Activated B cell treated with CpG ODN at 0.5 μM for 24 hours (primary cell): ENCODE measurements around the gene CD164. TPM values are rescaled to one million over a fixed set of nuclear protein-coding genes. Genes with fewer than 3 reads are reported as not detected.

ENCODE experiments used
- ATAC-seq: fragments of 200-7000 bp; cut with Tn5 transposase; one replicate; pipeline ENCODE4 v1.10.0; 2021; ENCODE audit warnings: low read depth, mild to moderate bottlenecking, moderate library complexity
- CTCF ChIA-PET: fragments of 350-600 bp; sonication (Branson Sonifier 250); formaldehyde crosslinking; loops from one replicate; lab custom pipeline; 2021; ENCODE audit warnings: antibody characterized with exemption; lab: Charles Lee
- POLR2A ChIA-PET: fragments of 350-600 bp; sonication (Branson Sonifier 250); formaldehyde crosslinking; loops from one replicate; lab custom pipeline; 2021; ENCODE audit warnings: antibody characterized with exemption; lab: Charles Lee
- DNase-seq: peaks from one replicate; pipeline ENCODE4 v3.0.0; 2022
- H3K27ac Mint-ChIP-seq: one replicate; pipeline ENCODE4 v1.8.0; 2020; ENCODE audit warnings: mixed read lengths
- H3K27me3 Mint-ChIP-seq: one replicate; pipeline ENCODE4 v1.8.0; 2021; ENCODE audit warnings: mixed read lengths
- H3K36me3 Mint-ChIP-seq: one replicate; pipeline ENCODE4 v1.8.0; 2021; ENCODE audit warnings: low read depth, mixed read lengths
- H3K4me1 Mint-ChIP-seq: one replicate; pipeline ENCODE4 v1.8.0; 2021; ENCODE audit warnings: mixed read lengths
- H3K4me3 Mint-ChIP-seq: one replicate; pipeline ENCODE4 v1.8.0; 2020; ENCODE audit warnings: mild to moderate bottlenecking, mixed read lengths
- H3K9me3 Mint-ChIP-seq: one replicate; pipeline ENCODE4 v1.8.0; 2020; ENCODE audit warnings: mixed read lengths
- CTCF ChIP-seq: fragments of 200-600 bp; IDR thresholded peaks from one replicate; pipeline ENCODE4 v1.8.0; 2022; ENCODE audit warnings: antibody characterized with exemption, mild to moderate bottlenecking
- intact Hi-C: fragments of 100-400 bp; cut with micrococcal nuclease; formaldehyde crosslinking; loops from one replicate; pipeline ENCODE4 v1.15.1; 2024
- total RNA-seq: library from RNA; stranded (reverse); gene quantifications from 2 replicates; pipeline ENCODE4 v1.2.3, GENCODE V29; 2022

CD164 gene
- total RNA-seq, 1 donor from 2014 or later: 189 TPM

DNA sequence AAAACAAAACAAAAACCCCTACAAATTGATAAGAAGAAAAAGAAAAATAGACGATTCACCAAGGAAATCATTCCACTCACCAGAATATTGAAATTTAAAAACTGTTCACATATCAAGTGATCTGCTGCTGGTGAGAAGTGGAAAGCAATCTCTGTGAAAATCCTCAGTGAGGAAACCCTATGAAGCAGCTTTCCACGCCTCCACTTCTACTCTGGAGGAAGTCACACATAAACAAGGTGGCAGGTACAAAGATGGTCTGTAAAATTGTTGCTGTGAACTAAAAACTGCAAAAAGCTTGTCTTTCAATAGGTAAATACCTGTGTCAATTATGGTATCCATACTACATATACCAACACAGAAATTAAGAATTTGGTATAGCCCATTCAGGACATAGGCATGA lies 18.5 kb downstream of the CD164 start:
- Mint-ChIP-seq H3K36me3 (peaks cover 88% of the 10 kb centered on the region), H3K27ac (no peak overlapping the region), H3K27me3 (no peaks in the 10 kb centered on the region), H3K4me3 (no peak overlapping the region), H3K9me3 (no peaks in the 10 kb centered on the region), H3K4me1 (peaks cover 19% of the 10 kb centered on the region)
- CTCF ChIA-PET: no interaction called here
- TF ChIP-seq CTCF: no peak
- no peak for DNase-seq
- POLR2A ChIA-PET: interaction anchor here (0.7 kb wide), 1 partner anchor 175 kb away, joined by 3 read pairs; no protein-coding TSS in a partner anchor
- no peak for ATAC-seq
- intact Hi-C loops: loop anchor here (2.0 kb wide), 1 partner anchor 17 kb away; no protein-coding TSS in a partner anchor

DNA sequence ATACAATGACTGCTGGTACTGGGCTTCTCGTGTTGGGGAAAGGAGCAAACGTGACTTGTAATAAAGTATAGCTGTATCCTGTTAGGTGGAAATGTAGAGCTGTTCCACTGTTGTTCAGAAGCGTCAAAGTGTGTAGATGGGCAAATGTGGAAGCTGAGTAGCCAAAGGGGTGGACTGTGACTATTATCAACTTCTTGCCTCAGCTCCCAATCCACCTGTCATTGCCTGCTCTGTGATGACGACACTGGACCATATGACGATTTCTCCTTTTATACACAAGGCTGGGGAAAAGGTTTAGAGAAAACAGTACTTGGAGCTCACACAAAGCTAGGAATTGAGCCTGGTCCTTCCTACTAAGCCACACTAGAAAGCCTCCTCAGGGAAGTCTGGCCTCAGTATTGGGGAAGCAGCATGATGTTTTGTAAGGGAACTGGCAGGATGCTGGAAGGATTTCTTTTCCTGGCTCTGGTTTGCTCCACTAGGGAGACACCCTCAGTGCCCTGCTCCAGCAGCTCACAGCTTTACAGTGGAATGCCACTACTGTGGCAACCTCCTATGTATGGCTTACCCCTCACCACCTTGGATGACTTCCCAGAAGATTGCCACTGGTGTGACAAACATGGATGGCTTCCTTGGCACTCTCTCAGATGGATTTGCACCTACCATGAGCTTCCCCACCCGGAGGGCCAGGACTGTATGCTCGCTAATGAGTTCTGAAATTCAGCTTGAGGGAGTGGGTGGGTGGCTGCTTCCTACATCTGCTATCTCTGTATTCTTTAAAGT lies 20.0 kb downstream of the CD164 start:
- no peak for ATAC-seq
- Mint-ChIP-seq H3K9me3 (no peaks in the 10 kb centered on the region), H3K36me3 (peaks cover 88% of the 10 kb centered on the region)

DNA sequence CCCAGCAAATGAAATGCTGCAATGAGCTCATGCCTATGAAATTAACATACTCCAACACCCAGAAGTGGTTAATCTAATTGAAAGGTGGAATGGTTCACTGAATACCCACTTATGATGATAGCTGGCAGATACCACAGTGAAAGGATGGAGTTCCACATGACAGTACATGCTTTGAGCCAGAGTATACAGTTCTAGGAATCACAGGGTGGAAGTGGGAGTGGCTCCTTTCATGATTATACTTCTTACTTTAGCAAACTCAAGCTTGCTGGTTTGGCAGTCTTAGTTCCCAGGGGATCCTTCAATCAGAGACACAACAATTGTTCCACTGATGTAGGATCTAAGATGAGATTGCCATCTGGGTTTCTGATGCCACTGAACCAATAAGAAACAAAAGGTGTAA lies 21.5 kb downstream of the CD164 start:
- CTCF ChIA-PET: no interaction called here
- peaks cover 84% of the 10 kb centered on the region for H3K36me3 Mint-ChIP-seq

More for the DNA sequence above, 20.0 kb downstream of the CD164 start:
- H3K4me1 Mint-ChIP-seq: peaks cover 26% of the 10 kb centered on the region
- ChIA-PET POLR2A (interaction anchor here (0.6 to 2.1 kb wide), 3 partner anchors 20 to 1107 kb away, joined by 4 to 10 read pairs (median 4); partner anchors contain the start of gene CD164), CTCF (no interaction called here)
- no peak overlapping the region for H3K4me3 Mint-ChIP-seq
- TF ChIP-seq CTCF: no peak
- no peaks in the 10 kb centered on the region for H3K27me3 Mint-ChIP-seq
- H3K27ac Mint-ChIP-seq: no peak overlapping the region
- DNase-seq: no peak
- intact Hi-C loops: no loop called here

DNA sequence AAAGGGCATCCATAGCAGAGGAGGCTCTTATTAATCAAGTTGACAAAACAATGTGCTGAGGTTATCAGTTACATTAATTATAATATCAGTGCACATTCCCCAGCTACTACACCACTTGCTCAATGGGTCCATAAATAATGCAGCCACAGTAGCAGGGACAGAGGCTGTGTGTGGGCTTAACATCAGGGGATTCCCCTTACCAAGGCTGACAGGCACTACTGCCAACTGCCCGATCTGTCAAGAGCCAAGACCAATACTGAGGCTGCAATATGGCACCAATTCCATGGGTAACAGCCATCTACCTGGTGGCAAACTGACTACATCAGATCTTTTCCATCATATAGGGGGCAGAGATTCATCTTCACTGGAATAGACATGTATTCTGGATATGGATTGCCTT lies 22.0 kb downstream of the CD164 start:
- Mint-ChIP-seq H3K9me3 (no peaks in the 10 kb centered on the region), H3K27ac (no peak overlapping the region), H3K27me3 (no peaks in the 10 kb centered on the region), H3K36me3 (peaks cover 86% of the 10 kb centered on the region), H3K4me3 (no peak overlapping the region), H3K4me1 (peaks cover 26% of the 10 kb centered on the region)
- TF ChIP-seq CTCF: no peak
- ATAC-seq (no peak), DNase-seq (no peak)
- ChIA-PET CTCF (no interaction called here), POLR2A (interaction anchor here (2.1 kb wide), 1 partner anchor 22 kb away, joined by 10 read pairs; the partner anchor contains the start of gene CD164)
- intact Hi-C loops: no loop called here

More for the DNA sequence above, 21.5 kb downstream of the CD164 start:
- H3K4me3 Mint-ChIP-seq: no peak overlapping the region
- intact Hi-C loops: no loop called here
- DNase-seq: no peak
- H3K9me3 Mint-ChIP-seq: no peaks in the 10 kb centered on the region
- no peak for ATAC-seq
- H3K4me1 Mint-ChIP-seq: peaks cover 26% of the 10 kb centered on the region
- no peak for TF ChIP-seq CTCF
- H3K27ac Mint-ChIP-seq: no peak overlapping the region
- POLR2A ChIA-PET: interaction anchor here (2.1 kb wide), 1 partner anchor 22 kb away, joined by 10 read pairs; the partner anchor contains the start of gene CD164
- H3K27me3 Mint-ChIP-seq: no peaks in the 10 kb centered on the region

DNA sequence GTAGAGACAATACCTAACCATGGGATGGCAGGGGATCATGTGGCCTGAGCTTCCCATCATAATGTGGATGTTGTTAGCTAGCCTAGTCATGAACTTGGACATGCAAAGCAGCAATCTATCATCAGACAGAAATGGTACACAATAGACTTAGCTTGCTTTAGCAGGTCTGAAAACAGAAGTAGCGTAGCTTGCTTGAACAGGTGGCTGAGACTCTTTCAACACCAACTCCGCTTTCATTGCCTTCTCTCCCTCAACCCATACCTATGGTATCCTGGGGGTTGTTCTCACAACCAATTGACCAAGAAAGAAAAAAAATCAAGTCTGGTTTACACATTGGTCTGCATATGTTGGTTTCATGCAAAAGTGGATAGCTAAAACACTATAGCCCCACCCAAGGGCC lies 23.0 kb downstream of the CD164 start:
- TF ChIP-seq CTCF: no peak
- intact Hi-C loops: no loop called here
- CTCF ChIA-PET: no interaction called here
- peaks cover 26% of the 10 kb centered on the region for H3K4me1 Mint-ChIP-seq
- DNase-seq: no peak
- no peak overlapping the region for H3K4me3 Mint-ChIP-seq
- POLR2A ChIA-PET: no interaction called here
- no peak for ATAC-seq
- H3K9me3 Mint-ChIP-seq: no peaks in the 10 kb centered on the region
- H3K36me3 Mint-ChIP-seq: peaks cover 86% of the 10 kb centered on the region
- no peak overlapping the region for H3K27ac Mint-ChIP-seq
- no peaks in the 10 kb centered on the region for H3K27me3 Mint-ChIP-seq
